ENCODE data around the gene MAD1L1. TPM values are rescaled to one million over a fixed set of nuclear protein-coding genes. Genes with fewer than 3 reads are reported as not detected.

Gene MAD1L1
- total RNA-seq, 1 donor from 2014 or later = 55.0 TPM

GRCh38 chr7:2197436-2198155 lies 35.1 kb downstream of the MAD1L1 start:
- Mint-ChIP-seq H3K27me3 (ENCODE audit: low read depth) (no peaks in the 10 kb centered on the region), H3K9me3 (peaks cover 5% of the 10 kb centered on the region), H3K4me1 (ENCODE audit: low read depth) (no peaks in the 10 kb centered on the region), H3K36me3 (ENCODE audit: low read depth) (peaks cover 41% of the 10 kb centered on the region), H3K27ac (no peak overlapping the region), H3K4me3 (ENCODE audit: low read depth) (no peak overlapping the region)
- no peak for DNase-seq (ENCODE audit: low spot score)
- intact Hi-C loops (cut with micrococcal nuclease) = no loop called here

- Mint-ChIP-seq H3K36me3 (ENCODE audit: low read depth) (peaks cover 45% of the 10 kb centered on the region), H3K9me3 (peaks cover 5% of the 10 kb centered on the region), H3K4me1 (ENCODE audit: low read depth) (no peaks in the 10 kb centered on the region), H3K4me3 (ENCODE audit: low read depth) (no peak overlapping the region), H3K27ac (no peak overlapping the region), H3K27me3 (ENCODE audit: low read depth) (no peaks in the 10 kb centered on the region)
- DNase-seq (ENCODE audit: low spot score) = no peak
- intact Hi-C loops (cut with micrococcal nuclease) = no loop called here
Observed at GRCh38 chr7:2196381-2197378, 36.1 kb downstream of the MAD1L1 start.

GRCh38 chr7:2195400-2196246 lies 37.1 kb downstream of the MAD1L1 start:
- Mint-ChIP-seq H3K4me1 (ENCODE audit: low read depth) (no peaks in the 10 kb centered on the region), H3K9me3 (peaks cover 5% of the 10 kb centered on the region), H3K4me3 (ENCODE audit: low read depth) (no peak overlapping the region), H3K27ac (no peak overlapping the region), H3K36me3 (ENCODE audit: low read depth) (peaks cover 50% of the 10 kb centered on the region), H3K27me3 (ENCODE audit: low read depth) (no peaks in the 10 kb centered on the region)
- no peak for DNase-seq (ENCODE audit: low spot score)
- intact Hi-C loops (cut with micrococcal nuclease) = no loop called here

- Mint-ChIP-seq H3K27ac (no peak overlapping the region), H3K4me1 (ENCODE audit: low read depth) (no peaks in the 10 kb centered on the region), H3K27me3 (ENCODE audit: low read depth) (no peaks in the 10 kb centered on the region), H3K36me3 (ENCODE audit: low read depth) (peaks cover 54% of the 10 kb centered on the region), H3K9me3 (peaks cover 5% of the 10 kb centered on the region), H3K4me3 (ENCODE audit: low read depth) (no peak overlapping the region)
- intact Hi-C loops (cut with micrococcal nuclease) = no loop called here
- no peak for DNase-seq (ENCODE audit: low spot score)
Observed at GRCh38 chr7:2193575-2194305, 39.0 kb downstream of the MAD1L1 start.

- H3K9me3 Mint-ChIP-seq = peaks cover 5% of the 10 kb centered on the region
- intact Hi-C loops (cut with micrococcal nuclease) = no loop called here
- no peak overlapping the region for H3K27ac Mint-ChIP-seq
- no peaks in the 10 kb centered on the region for H3K4me1 Mint-ChIP-seq (ENCODE audit: low read depth)
- H3K4me3 Mint-ChIP-seq (ENCODE audit: low read depth) = no peak overlapping the region
- no peak for DNase-seq (ENCODE audit: low spot score)
- no peaks in the 10 kb centered on the region for H3K27me3 Mint-ChIP-seq (ENCODE audit: low read depth)
- peaks cover 54% of the 10 kb centered on the region for H3K36me3 Mint-ChIP-seq (ENCODE audit: low read depth)
Observed at GRCh38 chr7:2192831-2193534, 39.8 kb downstream of the MAD1L1 start.

GRCh38 chr7:2191016-2191415 lies 41.7 kb downstream of the MAD1L1 start:
- Mint-ChIP-seq H3K4me3 (ENCODE audit: low read depth) (no peak overlapping the region), H3K9me3 (peaks cover 5% of the 10 kb centered on the region), H3K27me3 (ENCODE audit: low read depth) (no peaks in the 10 kb centered on the region), H3K36me3 (ENCODE audit: low read depth) (peaks cover 38% of the 10 kb centered on the region), H3K4me1 (ENCODE audit: low read depth) (no peaks in the 10 kb centered on the region), H3K27ac (no peak overlapping the region)
- intact Hi-C loops (cut with micrococcal nuclease) = no loop called here
- no peak for DNase-seq (ENCODE audit: low spot score)

GRCh38 chr7:2190531-2190930 lies 42.2 kb downstream of the MAD1L1 start:
- no peaks in the 10 kb centered on the region for H3K4me1 Mint-ChIP-seq (ENCODE audit: low read depth)
- DNase-seq (ENCODE audit: low spot score) = no peak
- intact Hi-C loops (cut with micrococcal nuclease) = no loop called here
- peaks cover 3% of the 10 kb centered on the region for H3K9me3 Mint-ChIP-seq
- no peak overlapping the region for H3K27ac Mint-ChIP-seq
- no peaks in the 10 kb centered on the region for H3K27me3 Mint-ChIP-seq (ENCODE audit: low read depth)
- no peak overlapping the region for H3K4me3 Mint-ChIP-seq (ENCODE audit: low read depth)
- H3K36me3 Mint-ChIP-seq (ENCODE audit: low read depth) = peaks cover 34% of the 10 kb centered on the region

GRCh38 chr7:2186166-2186565 lies 46.6 kb downstream of the MAD1L1 start:
- no peak for DNase-seq (ENCODE audit: low spot score)
- H3K4me1 Mint-ChIP-seq (ENCODE audit: low read depth) = no peaks in the 10 kb centered on the region
- H3K27ac Mint-ChIP-seq = no peak overlapping the region
- H3K36me3 Mint-ChIP-seq (ENCODE audit: low read depth) = peaks cover 20% of the 10 kb centered on the region
- H3K27me3 Mint-ChIP-seq (ENCODE audit: low read depth) = no peaks in the 10 kb centered on the region
- intact Hi-C loops (cut with micrococcal nuclease) = no loop called here
- H3K9me3 Mint-ChIP-seq = no peaks in the 10 kb centered on the region
- no peak overlapping the region for H3K4me3 Mint-ChIP-seq (ENCODE audit: low read depth)

- Mint-ChIP-seq H3K27me3 (ENCODE audit: low read depth) (no peaks in the 10 kb centered on the region), H3K36me3 (ENCODE audit: low read depth) (peaks cover 20% of the 10 kb centered on the region), H3K4me1 (ENCODE audit: low read depth) (no peaks in the 10 kb centered on the region), H3K27ac (no peak overlapping the region), H3K9me3 (no peaks in the 10 kb centered on the region), H3K4me3 (ENCODE audit: low read depth) (no peak overlapping the region)
- intact Hi-C loops (cut with micrococcal nuclease) = no loop called here
- no peak for DNase-seq (ENCODE audit: low spot score)
Observed at GRCh38 chr7:2185715-2186114, 47.0 kb downstream of the MAD1L1 start.

GRCh38 chr7:2182461-2182860 lies 50.3 kb downstream of the MAD1L1 start:
- Mint-ChIP-seq H3K27me3 (ENCODE audit: low read depth) (no peaks in the 10 kb centered on the region), H3K36me3 (ENCODE audit: low read depth) (peaks cover 9% of the 10 kb centered on the region), H3K27ac (no peak overlapping the region), H3K9me3 (no peaks in the 10 kb centered on the region), H3K4me1 (ENCODE audit: low read depth) (no peaks in the 10 kb centered on the region), H3K4me3 (ENCODE audit: low read depth) (no peak overlapping the region)
- DNase-seq (ENCODE audit: low spot score) = no peak
- intact Hi-C loops (cut with micrococcal nuclease) = no loop called here

GRCh38 chr7:2181077-2181854 lies 51.5 kb downstream of the MAD1L1 start:
- H3K4me3 Mint-ChIP-seq (ENCODE audit: low read depth) = no peak overlapping the region
- DNase-seq (ENCODE audit: low spot score) = no peak
- H3K27ac Mint-ChIP-seq = no peak overlapping the region
- H3K4me1 Mint-ChIP-seq (ENCODE audit: low read depth) = no peaks in the 10 kb centered on the region
- no peaks in the 10 kb centered on the region for H3K9me3 Mint-ChIP-seq
- H3K36me3 Mint-ChIP-seq (ENCODE audit: low read depth) = peaks cover 9% of the 10 kb centered on the region
- H3K27me3 Mint-ChIP-seq (ENCODE audit: low read depth) = no peaks in the 10 kb centered on the region
- intact Hi-C loops (cut with micrococcal nuclease) = no loop called here

Data from activated T-helper 2 cell treated with anti-CD3 and anti-CD28 coated beads, Interferon-gamma antibody, Interleukin-2, Interleukin-4, amounts not matched to agents 10 μg/mL and 5 μg/mL and 100 μg/mL, durations not matched to agents 14 hours and 24 hours and 36 hours (primary cell).